ENCODE results near the gene NF2. TPM values are rescaled to one million over a fixed set of nuclear protein-coding genes. Genes with fewer than 3 reads are reported as not detected.

The NF2 gene
- total and polyA plus RNA-seq, 9 donors: 16.9 to 30.1 (median 19.8) TPM

GRCh38 chr22:29615705-29616327 is 12.4 kb downstream of the NF2 start:
- WGBS (ENCODE audit: insufficient coverage): no CpG with 5 or more reads among the region's 4 CpGs
- no peaks in the 10 kb centered on the region for H3K27me3 ChIP-seq (ENCODE audit: control insufficient read depth, insufficient read depth, low read length)
- H3K4me3 ChIP-seq (ENCODE audit: low read length): no peak overlapping the region
- DNase-seq: no peak
- peaks cover 2% of the 10 kb centered on the region for H3K9me3 ChIP-seq (replicated peaks; ENCODE audit: control insufficient read depth, low read depth, low read length)
- no peak overlapping the region for H3K27ac ChIP-seq (ENCODE audit: low read length)
- no peaks in the 10 kb centered on the region for H3K4me1 ChIP-seq (ENCODE audit: control insufficient read depth, insufficient read depth, low read length)
- no peaks in the 10 kb centered on the region for H3K36me3 ChIP-seq (ENCODE audit: control insufficient read depth, insufficient read depth, low read length)

- DNase-seq: no peak
- WGBS (ENCODE audit: insufficient coverage): no CpG with 5 or more reads among the region's 2 CpGs
- no peaks in the 10 kb centered on the region for H3K27me3 ChIP-seq (ENCODE audit: control insufficient read depth, insufficient read depth, low read length)
- no peak overlapping the region for H3K4me3 ChIP-seq (ENCODE audit: low read length)
- no peaks in the 10 kb centered on the region for H3K9me3 ChIP-seq (replicated peaks; ENCODE audit: control insufficient read depth, low read depth, low read length)
- H3K36me3 ChIP-seq (ENCODE audit: control insufficient read depth, insufficient read depth, low read length): no peaks in the 10 kb centered on the region
- H3K4me1 ChIP-seq (ENCODE audit: control insufficient read depth, insufficient read depth, low read length): peaks cover 4% of the 10 kb centered on the region
- no peak overlapping the region for H3K27ac ChIP-seq (ENCODE audit: low read length)
Observed at GRCh38 chr22:29617922-29618629, 14.6 kb downstream of the NF2 start.

GRCh38 chr22:29621761-29622526 is 18.5 kb downstream of the NF2 start:
- no peak overlapping the region for H3K4me3 ChIP-seq (ENCODE audit: low read length)
- no peaks in the 10 kb centered on the region for H3K9me3 ChIP-seq (replicated peaks; ENCODE audit: control insufficient read depth, low read depth, low read length)
- H3K27ac ChIP-seq (ENCODE audit: low read length): peak overlapping the region; percentile 75
- no peaks in the 10 kb centered on the region for H3K36me3 ChIP-seq (ENCODE audit: control insufficient read depth, insufficient read depth, low read length)
- H3K4me1 ChIP-seq (ENCODE audit: control insufficient read depth, insufficient read depth, low read length): peaks cover 8% of the 10 kb centered on the region
- no peaks in the 10 kb centered on the region for H3K27me3 ChIP-seq (ENCODE audit: control insufficient read depth, insufficient read depth, low read length)
- DNase-seq: peak; percentile 78
- WGBS (ENCODE audit: insufficient coverage): 73% methylated on average over 1 of the region's 5 CpGs

- Histone ChIP-seq H3K36me3 (ENCODE audit: control insufficient read depth, insufficient read depth, low read length) (no peaks in the 10 kb centered on the region), H3K4me1 (ENCODE audit: control insufficient read depth, insufficient read depth, low read length) (peaks cover 10% of the 10 kb centered on the region), H3K27me3 (ENCODE audit: control insufficient read depth, insufficient read depth, low read length) (no peaks in the 10 kb centered on the region), H3K9me3 (replicated peaks; ENCODE audit: control insufficient read depth, low read depth, low read length) (no peaks in the 10 kb centered on the region), H3K4me3 (ENCODE audit: low read length) (no peak overlapping the region), H3K27ac (ENCODE audit: low read length) (no peak overlapping the region)
- 77% methylated on average over 6 of the region's 6 CpGs for WGBS (ENCODE audit: insufficient coverage)
- no peak for DNase-seq
Observed at GRCh38 chr22:29623059-29623458, 19.6 kb downstream of the NF2 start.

- WGBS (ENCODE audit: insufficient coverage): 67% methylated on average over 2 of the region's 6 CpGs
- no peaks in the 10 kb centered on the region for H3K36me3 ChIP-seq (ENCODE audit: control insufficient read depth, insufficient read depth, low read length)
- H3K4me1 ChIP-seq (ENCODE audit: control insufficient read depth, insufficient read depth, low read length): peaks cover 10% of the 10 kb centered on the region
- no peak overlapping the region for H3K4me3 ChIP-seq (ENCODE audit: low read length)
- H3K27ac ChIP-seq (ENCODE audit: low read length): no peak overlapping the region
- no peaks in the 10 kb centered on the region for H3K9me3 ChIP-seq (replicated peaks; ENCODE audit: control insufficient read depth, low read depth, low read length)
- no peaks in the 10 kb centered on the region for H3K27me3 ChIP-seq (ENCODE audit: control insufficient read depth, insufficient read depth, low read length)
- no peak for DNase-seq
Observed at GRCh38 chr22:29623553-29624169, 20.2 kb downstream of the NF2 start.

- H3K9me3 ChIP-seq (replicated peaks; ENCODE audit: control insufficient read depth, low read depth, low read length): no peaks in the 10 kb centered on the region
- no peaks in the 10 kb centered on the region for H3K27me3 ChIP-seq (ENCODE audit: control insufficient read depth, insufficient read depth, low read length)
- peaks cover 10% of the 10 kb centered on the region for H3K4me1 ChIP-seq (ENCODE audit: control insufficient read depth, insufficient read depth, low read length)
- DNase-seq: peak; percentile 81
- no peak overlapping the region for H3K4me3 ChIP-seq (ENCODE audit: low read length)
- 86% methylated on average over 1 of the region's 12 CpGs for WGBS (ENCODE audit: insufficient coverage)
- no peaks in the 10 kb centered on the region for H3K36me3 ChIP-seq (ENCODE audit: control insufficient read depth, insufficient read depth, low read length)
- H3K27ac ChIP-seq (ENCODE audit: low read length): no peak overlapping the region
Observed at GRCh38 chr22:29625090-29625825, 21.8 kb downstream of the NF2 start.

GRCh38 chr22:29626497-29627195 is 23.2 kb downstream of the NF2 start:
- Histone ChIP-seq H3K27me3 (ENCODE audit: control insufficient read depth, insufficient read depth, low read length) (no peaks in the 10 kb centered on the region), H3K27ac (ENCODE audit: low read length) (no peak overlapping the region), H3K4me1 (ENCODE audit: control insufficient read depth, insufficient read depth, low read length) (peaks cover 9% of the 10 kb centered on the region), H3K36me3 (ENCODE audit: control insufficient read depth, insufficient read depth, low read length) (peaks cover 2% of the 10 kb centered on the region), H3K9me3 (replicated peaks; ENCODE audit: control insufficient read depth, low read depth, low read length) (no peaks in the 10 kb centered on the region), H3K4me3 (ENCODE audit: low read length) (no peak overlapping the region)
- no peak for DNase-seq
- no CpG with 5 or more reads among the region's 3 CpGs for WGBS (ENCODE audit: insufficient coverage)

GRCh38 chr22:29627196-29627535 is 23.7 kb downstream of the NF2 start:
- no peaks in the 10 kb centered on the region for H3K9me3 ChIP-seq (replicated peaks; ENCODE audit: control insufficient read depth, low read depth, low read length)
- no peak for DNase-seq
- H3K4me3 ChIP-seq (ENCODE audit: low read length): no peak overlapping the region
- H3K36me3 ChIP-seq (ENCODE audit: control insufficient read depth, insufficient read depth, low read length): peaks cover 2% of the 10 kb centered on the region
- H3K4me1 ChIP-seq (ENCODE audit: control insufficient read depth, insufficient read depth, low read length): peaks cover 6% of the 10 kb centered on the region
- WGBS (ENCODE audit: insufficient coverage): 93% methylated on average over 2 of the region's 3 CpGs
- H3K27me3 ChIP-seq (ENCODE audit: control insufficient read depth, insufficient read depth, low read length): no peaks in the 10 kb centered on the region
- no peak overlapping the region for H3K27ac ChIP-seq (ENCODE audit: low read length)

- DNase-seq: no peak
- 95% methylated on average over 3 of the region's 10 CpGs for WGBS (ENCODE audit: insufficient coverage)
- Histone ChIP-seq H3K4me1 (ENCODE audit: control insufficient read depth, insufficient read depth, low read length) (peaks cover 2% of the 10 kb centered on the region), H3K4me3 (ENCODE audit: low read length) (no peak overlapping the region), H3K9me3 (replicated peaks; ENCODE audit: control insufficient read depth, low read depth, low read length) (no peaks in the 10 kb centered on the region), H3K36me3 (ENCODE audit: control insufficient read depth, insufficient read depth, low read length) (peaks cover 2% of the 10 kb centered on the region), H3K27me3 (ENCODE audit: control insufficient read depth, insufficient read depth, low read length) (no peaks in the 10 kb centered on the region), H3K27ac (ENCODE audit: low read length) (no peak overlapping the region)
Observed at GRCh38 chr22:29628996-29629902, 25.8 kb downstream of the NF2 start.

Measured in muscle of leg (tissue), 11 donors.